HG03342 (cell line): ENCODE results near the gene TNS2.
"Not testable (repeated sequence)": the region's sequence is repeated elsewhere in the genome, so short reads cannot be mapped to it uniquely, and the experiment has no call there.

Source experiments
- ATAC-seq: cut with Tn5 transposase; IDR thresholded peaks from one replicate; pipeline ENCODE4 v1.9.1; 2021; ENCODE audit warnings: mild to moderate bottlenecking, moderate library complexity; ENCODE audit not compliant: unreplicated experiment

Gene TNS2

GRCh38 chr12:53112431-53112830, 62.6 kb downstream of the TNS2 start:
- not testable (repeated sequence) for ATAC-seq

- ATAC-seq = no peak
Observed at GRCh38 chr12:53113136-53113705, 63.4 kb downstream of the TNS2 start.

GRCh38 chr12:53113951-53114350, 64.1 kb downstream of the TNS2 start:
- ATAC-seq = no peak
